GM18909 (cell line): ENCODE data around the gene IGF1R.

Source experiments
- ATAC-seq: cut with Tn5 transposase; IDR thresholded peaks from one replicate; pipeline ENCODE4 v1.9.1; 2021; ENCODE audit warnings: mild to moderate bottlenecking; ENCODE audit not compliant: unreplicated experiment, poor library complexity

IGF1R gene

GRCh38 chr15:98806275-98806895 is 158.0 kb downstream of the IGF1R start:
- no peak for ATAC-seq

- ATAC-seq, result no peak
Observed at GRCh38 chr15:98807262-98807661, 158.9 kb downstream of the IGF1R start.

- ATAC-seq, result no peak
Observed at GRCh38 chr15:98809273-98809672, 160.9 kb downstream of the IGF1R start.

GRCh38 chr15:98812716-98813446 is 164.5 kb downstream of the IGF1R start:
- no peak for ATAC-seq

GRCh38 chr15:98813951-98814350 is 165.6 kb downstream of the IGF1R start:
- no peak for ATAC-seq

- ATAC-seq, result no peak
Observed at GRCh38 chr15:98815207-98815606, 166.9 kb downstream of the IGF1R start.

- ATAC-seq, result no peak
Observed at GRCh38 chr15:98817745-98818144, 169.4 kb downstream of the IGF1R start.

- no peak for ATAC-seq
Observed at GRCh38 chr15:98823012-98823458, 174.7 kb downstream of the IGF1R start.

GRCh38 chr15:98823616-98824015 is 175.3 kb downstream of the IGF1R start:
- no peak for ATAC-seq

- no peak for ATAC-seq
Observed at GRCh38 chr15:98824595-98824994, 176.3 kb downstream of the IGF1R start.

- ATAC-seq, result no peak
Observed at GRCh38 chr15:98826658-98827057, 178.3 kb downstream of the IGF1R start.

GRCh38 chr15:98827217-98827616 is 178.9 kb downstream of the IGF1R start:
- no peak for ATAC-seq

- ATAC-seq, result no peak
Observed at GRCh38 chr15:98830034-98830634, 181.8 kb downstream of the IGF1R start.

GRCh38 chr15:98834976-98835375 is 186.6 kb downstream of the IGF1R start:
- no peak for ATAC-seq

GRCh38 chr15:98835876-98836275 is 187.5 kb downstream of the IGF1R start:
- no peak for ATAC-seq

- no peak for ATAC-seq
Observed at GRCh38 chr15:98838387-98839259, 190.3 kb downstream of the IGF1R start.

- ATAC-seq, result no peak
Observed at GRCh38 chr15:98840053-98840452, 191.7 kb downstream of the IGF1R start.

GRCh38 chr15:98841419-98841970 is 193.2 kb downstream of the IGF1R start:
- ATAC-seq, result no peak

GRCh38 chr15:98842192-98842972 is 194.0 kb downstream of the IGF1R start:
- ATAC-seq, result no peak

- no peak for ATAC-seq
Observed at GRCh38 chr15:98842973-98843285, 194.6 kb downstream of the IGF1R start.
